ENCODE results near the gene CDH5.
"Not testable (repeated sequence)": the region's sequence is repeated elsewhere in the genome, so short reads cannot be mapped to it uniquely, and the experiment has no call there.

CDH5 gene
- long read RNA-seq, donor 1, full-length matches to known transcripts, result 3 of 3 reads
- long read RNA-seq, donor 1, partial matches to known transcripts, result 0 of 3 reads
- long read RNA-seq, donor 1, other reads (novel, unspliced or antisense), result 0 of 3 reads
- long read RNA-seq, donor 2, full-length matches to known transcripts, result 2 of 16 reads
- long read RNA-seq, donor 2, partial matches to known transcripts, result 14 of 16 reads
- long read RNA-seq, donor 2, other reads (novel, unspliced or antisense), result 0 of 16 reads
- long read RNA-seq, donor 3, result 0 reads
- long read RNA-seq, donor 4, full-length matches to known transcripts, result 4 of 9 reads
- long read RNA-seq, donor 4, partial matches to known transcripts, result 5 of 9 reads
- long read RNA-seq, donor 4, other reads (novel, unspliced or antisense), result 0 of 9 reads
- long read RNA-seq, donor 5, full-length matches to known transcripts, result 9 of 16 reads
- long read RNA-seq, donor 5, partial matches to known transcripts, result 7 of 16 reads
- long read RNA-seq, donor 5, other reads (novel, unspliced or antisense), result 0 of 16 reads
- long read RNA-seq, donor 6, full-length matches to known transcripts, result 2 of 25 reads
- long read RNA-seq, donor 6, partial matches to known transcripts, result 23 of 25 reads
- long read RNA-seq, donor 6, other reads (novel, unspliced or antisense), result 0 of 25 reads
- long read RNA-seq, donor 7, result 0 reads
- long read RNA-seq, donor 8, full-length matches to known transcripts, result 6 of 6 reads
- long read RNA-seq, donor 8, partial matches to known transcripts, result 0 of 6 reads
- long read RNA-seq, donor 8, other reads (novel, unspliced or antisense), result 0 of 6 reads

- DNase-seq, result no peak
These were observed at the start of gene CDH5 for GRCh38 chr16:66366433-66367299. TSS of gene CDH5 (plus strand) at chr16:66366691. CDS start at chr16:66379338, 12,647 bp downstream.

GRCh38 chr16:66318505-66318904 lies 48.0 kb upstream of the CDH5 start:
- DNase-seq, result no peak

GRCh38 chr16:66320774-66321173 lies 45.7 kb upstream of the CDH5 start:
- DNase-seq, result no peak

GRCh38 chr16:66322174-66322573 lies 44.3 kb upstream of the CDH5 start:
- DNase-seq, result no peak

- DNase-seq, result no peak
These were observed 41.5 kb upstream of the CDH5 start for GRCh38 chr16:66324815-66325515.

- DNase-seq, result no peak
These were observed 40.6 kb upstream of the CDH5 start for GRCh38 chr16:66325717-66326376.

- DNase-seq, result peak; percentile 31
These were observed 39.4 kb upstream of the CDH5 start for GRCh38 chr16:66326991-66327513.

- DNase-seq, result no peak
These were observed 38.2 kb upstream of the CDH5 start for GRCh38 chr16:66328282-66328681.

- DNase-seq, result not testable (repeated sequence)
These were observed 35.0 kb upstream of the CDH5 start for GRCh38 chr16:66331464-66331863.

- DNase-seq, result no peak
These were observed 33.6 kb upstream of the CDH5 start for GRCh38 chr16:66332634-66333610.

GRCh38 chr16:66334853-66335574 lies 31.5 kb upstream of the CDH5 start:
- DNase-seq, result no peak

- peak; percentile 31 for DNase-seq
These were observed 30.7 kb upstream of the CDH5 start for GRCh38 chr16:66335704-66336329.

GRCh38 chr16:66337463-66338188 lies 28.9 kb upstream of the CDH5 start:
- no peak for DNase-seq

- no peak for DNase-seq
These were observed 24.1 kb upstream of the CDH5 start for GRCh38 chr16:66342294-66342900.

- no peak for DNase-seq
These were observed 21.9 kb upstream of the CDH5 start for GRCh38 chr16:66344533-66345145.

- DNase-seq, result no peak
These were observed 20.3 kb upstream of the CDH5 start for GRCh38 chr16:66346221-66346620.

GRCh38 chr16:66352304-66352703 lies 14.2 kb upstream of the CDH5 start:
- no peak for DNase-seq

Measured in right kidney (tissue), 9 donors.